GM12872 (cell line): Measurements from ENCODE around the gene CCNL2.

ENCODE experiments used
- TF ChIP-seq, protein P1 (sequence below): IDR thresholded peaks from 3 replicates; pipeline ENCODE4 v1.5.1; 2011; ENCODE audit warnings: low read depth, mild to moderate bottlenecking, low read length, moderate library complexity; ENCODE audit not compliant: insufficient read depth

CCNL2 gene

GRCh38 chr1:1377540-1378205 is 21.5 kb downstream of the CCNL2 start:
- TF ChIP-seq, protein P1, sequence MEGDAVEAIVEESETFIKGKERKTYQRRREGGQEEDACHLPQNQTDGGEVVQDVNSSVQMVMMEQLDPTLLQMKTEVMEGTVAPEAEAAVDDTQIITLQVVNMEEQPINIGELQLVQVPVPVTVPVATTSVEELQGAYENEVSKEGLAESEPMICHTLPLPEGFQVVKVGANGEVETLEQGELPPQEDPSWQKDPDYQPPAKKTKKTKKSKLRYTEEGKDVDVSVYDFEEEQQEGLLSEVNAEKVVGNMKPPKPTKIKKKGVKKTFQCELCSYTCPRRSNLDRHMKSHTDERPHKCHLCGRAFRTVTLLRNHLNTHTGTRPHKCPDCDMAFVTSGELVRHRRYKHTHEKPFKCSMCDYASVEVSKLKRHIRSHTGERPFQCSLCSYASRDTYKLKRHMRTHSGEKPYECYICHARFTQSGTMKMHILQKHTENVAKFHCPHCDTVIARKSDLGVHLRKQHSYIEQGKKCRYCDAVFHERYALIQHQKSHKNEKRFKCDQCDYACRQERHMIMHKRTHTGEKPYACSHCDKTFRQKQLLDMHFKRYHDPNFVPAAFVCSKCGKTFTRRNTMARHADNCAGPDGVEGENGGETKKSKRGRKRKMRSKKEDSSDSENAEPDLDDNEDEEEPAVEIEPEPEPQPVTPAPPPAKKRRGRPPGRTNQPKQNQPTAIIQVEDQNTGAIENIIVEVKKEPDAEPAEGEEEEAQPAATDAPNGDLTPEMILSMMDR = no peak

DNA sequence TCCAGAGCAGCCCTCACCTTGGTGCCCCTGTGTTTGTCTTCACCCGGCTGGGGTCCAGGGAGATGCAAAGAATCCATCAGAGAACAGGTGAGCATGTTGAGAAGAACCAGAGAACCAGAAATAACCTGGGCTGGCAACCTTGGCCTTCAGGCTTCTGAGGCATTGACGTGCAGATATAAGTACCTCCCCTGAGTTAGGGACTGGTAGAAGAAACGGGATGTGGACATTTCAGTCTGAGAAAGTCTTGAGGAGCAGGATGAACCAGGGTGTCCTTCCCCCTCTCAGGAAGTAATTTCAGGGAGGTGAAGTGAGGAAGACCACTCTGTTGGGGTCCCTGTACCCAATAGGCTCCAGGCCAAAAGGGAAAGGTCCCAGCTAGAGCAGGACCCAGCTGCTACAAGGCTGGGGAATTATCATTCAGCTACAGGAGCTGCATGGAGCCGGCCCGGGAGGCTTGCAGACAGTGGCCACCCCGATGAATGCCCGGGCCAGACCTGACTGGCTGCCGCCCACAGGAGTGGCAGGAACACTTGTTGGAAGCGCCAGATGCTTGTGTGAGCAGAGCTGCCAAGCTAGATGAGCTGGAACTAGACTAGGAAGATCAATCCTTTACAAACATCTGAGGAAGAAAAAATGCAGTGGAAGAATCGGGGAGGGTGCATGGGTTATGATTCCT is 22.4 kb downstream of the CCNL2 start:
- TF ChIP-seq, protein P1 = no peak

GRCh38 chr1:1374929-1375662 is 24.0 kb downstream of the CCNL2 start, which contains the start of gene AURKAIP1:
TSS of gene AURKAIP1 (minus strand) at chr1:1375207. CDS start at chr1:1374756, 451 bp downstream.
- TF ChIP-seq, protein P1 = peak; percentile 32; the same call in 1 of the 3 replicates

DNA sequence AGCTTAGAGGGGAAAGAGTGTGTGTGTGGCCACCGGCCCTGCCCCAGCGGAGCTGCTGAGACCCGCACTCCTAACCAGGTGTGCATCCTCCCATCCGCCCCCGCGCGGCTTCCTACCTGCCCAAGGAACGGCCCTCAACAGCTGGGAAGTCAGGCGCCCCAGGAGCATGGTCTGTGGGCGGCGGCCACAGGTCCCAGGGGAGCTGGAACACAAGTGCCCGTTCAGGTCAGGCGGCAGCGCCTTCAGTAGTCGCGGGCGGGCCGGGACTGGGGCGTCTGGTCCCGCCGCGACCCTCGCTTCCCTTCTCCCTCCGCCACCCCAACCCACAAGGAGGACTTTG is 24.6 kb downstream of the CCNL2 start:
- TF ChIP-seq, protein P1 = no peak

GRCh38 chr1:1373815-1374588 is 25.1 kb downstream of the CCNL2 start:
- TF ChIP-seq, protein P1 = no peak

GRCh38 chr1:1373051-1373814 is 25.9 kb downstream of the CCNL2 start:
- TF ChIP-seq, protein P1 = no peak
